Neural progenitor cell (in vitro differentiated cells): ENCODE results near the gene COA8. TPM values are rescaled to one million over a fixed set of nuclear protein-coding genes. Genes with fewer than 3 reads are reported as not detected.

Source experiments
- DNase-seq: peaks from one replicate; pipeline ENCODE4 v3.0.0-alpha.2; 2016; ENCODE audit warnings: low spot score
- H2AFZ ChIP-seq: fragments of 200-600 bp; sonication (generic); replicated peaks from 2 replicates; pipeline ENCODE4 v1.6.1; 2016; ENCODE audit warnings: antibody characterized with exemption
- H3F3A ChIP-seq: fragments of 200-600 bp; sonication (generic); 2 replicates; pipeline ENCODE4 v1.6.1; 2016; ENCODE audit warnings: antibody characterized with exemption, low read depth
- H3K27ac ChIP-seq: fragments of 200-600 bp; sonication (generic); 2 replicates; pipeline ENCODE4 v1.5.1; 2016; ENCODE audit warnings: mild to moderate bottlenecking
- H3K27me3 ChIP-seq: fragments of 200-600 bp; sonication (generic); 2 replicates; pipeline ENCODE4 v1.6.1; 2016; ENCODE audit warnings: mild to moderate bottlenecking, moderate library complexity
- H3K36me3 ChIP-seq: fragments of 200-600 bp; sonication (generic); 2 replicates; pipeline ENCODE4 v1.5.1; 2016
- H3K4me1 ChIP-seq: fragments of 200-600 bp; sonication (generic); 2 replicates; pipeline ENCODE4 v1.6.1; 2016; ENCODE audit warnings: mixed run types
- H3K4me2 ChIP-seq: fragments of 200-600 bp; sonication (generic); 2 replicates; pipeline ENCODE4 v1.6.1; 2016
- H3K4me3 ChIP-seq: fragments of 200-600 bp; sonication (generic); 2 replicates; pipeline ENCODE4 v1.5.1; 2016
- H3K79me2 ChIP-seq: fragments of 200-600 bp; sonication (generic); 2 replicates; pipeline ENCODE4 v1.6.1; 2016; ENCODE audit warnings: low read depth
- H3K9ac ChIP-seq: fragments of 200-600 bp; sonication (generic); 2 replicates; pipeline ENCODE4 v1.6.1; 2016
- H3K9me3 ChIP-seq: fragments of 200-600 bp; sonication (generic); 2 replicates; pipeline ENCODE4 v1.5.1; 2016; ENCODE audit warnings: low read depth
- H4K20me1 ChIP-seq: fragments of 200-600 bp; sonication (generic); 2 replicates; pipeline ENCODE4 v1.6.1; 2016; ENCODE audit warnings: low read depth
- H3K27ac Mint-ChIP-seq: 3 replicates; pipeline ENCODE4 v1.8.0; 2021; ENCODE audit warnings: mixed read lengths
- H3K27me3 Mint-ChIP-seq: 2 replicates; pipeline ENCODE4 v1.8.0; 2022; ENCODE audit warnings: low read depth, mild to moderate bottlenecking, inconsistent platforms, moderate library complexity, mixed read lengths; ENCODE audit not compliant: insufficient read depth
- H3K36me3 Mint-ChIP-seq: 3 replicates; pipeline ENCODE4 v1.8.0; 2021; ENCODE audit warnings: mixed read lengths
- H3K4me1 Mint-ChIP-seq: 3 replicates; pipeline ENCODE4 v1.8.0; 2021; ENCODE audit warnings: mixed read lengths
- H3K4me3 Mint-ChIP-seq: 3 replicates; pipeline ENCODE4 v1.8.0; 2021; ENCODE audit warnings: mild to moderate bottlenecking, moderate library complexity, mixed read lengths
- H3K9me3 Mint-ChIP-seq: 3 replicates; pipeline ENCODE4 v1.8.0; 2020; ENCODE audit warnings: mixed read lengths
- EZH2phosphoT487 ChIP-seq: fragments of 200-600 bp; sonication (generic); IDR thresholded peaks from 2 replicates; pipeline ENCODE4 v1.6.1; 2017; ENCODE audit warnings: antibody characterized with exemption
- small RNA-seq: library from RNA; depleted of rRNA; stranded (forward); fragments of <200 nt; gene quantifications from one replicate; pipeline ENCODE3, GENCODE V24; 2015
- total RNA-seq: library from RNA; depleted of rRNA; stranded (reverse); fragments of >200 nt; gene quantifications from 2 replicates; pipeline ENCODE4 v1.2.3, GENCODE V29; 2015; ENCODE audit warnings: low replicate concordance

Gene COA8
- total RNA-seq, 1 donor from 2014 or later = 72.3 TPM

DNA sequence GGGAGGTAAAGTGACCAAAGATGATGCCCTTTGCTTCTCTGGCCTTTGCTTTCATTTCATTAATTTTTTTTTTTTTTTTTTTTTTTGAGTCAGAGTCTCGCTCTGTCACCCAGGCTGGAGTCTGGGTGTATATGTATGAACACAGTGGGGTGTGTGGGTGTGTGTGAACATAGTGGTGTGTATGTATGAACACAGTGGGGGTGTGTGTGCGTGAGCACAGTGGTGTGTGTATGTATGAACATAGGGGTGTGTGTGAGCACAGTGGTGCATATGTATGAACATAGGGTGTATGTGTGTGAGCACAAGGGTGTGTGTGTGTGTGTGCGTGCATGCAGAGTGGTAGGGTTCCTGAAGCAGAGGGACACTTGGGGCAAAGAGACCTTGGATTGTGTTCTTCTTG lies 75.8 kb downstream of the COA8 start:
- no peak overlapping the region for H3K27ac ChIP-seq
- H3K9ac ChIP-seq = no peak overlapping the region
- Mint-ChIP-seq H3K36me3 (peaks cover 34% of the 10 kb centered on the region), H3K4me3 (no peak overlapping the region), H3K27ac (no peak overlapping the region), H3K27me3 (no peaks in the 10 kb centered on the region), H3K4me1 (peaks cover 7% of the 10 kb centered on the region), H3K9me3 (peaks cover 4% of the 10 kb centered on the region)
- H3K9me3 ChIP-seq = no peaks in the 10 kb centered on the region
- no peak overlapping the region for H3K4me3 ChIP-seq
- H3K79me2 ChIP-seq = peaks cover 100% of the 10 kb centered on the region
- H2AFZ ChIP-seq = no peak overlapping the region
- no peak for DNase-seq
- no peak overlapping the region for H3K4me2 ChIP-seq
- TF ChIP-seq EZH2phosphoT487 = no peak
- H3K4me1 ChIP-seq = no peaks in the 10 kb centered on the region
- no peaks in the 10 kb centered on the region for H3K27me3 ChIP-seq
- no peaks in the 10 kb centered on the region for H3K36me3 ChIP-seq
- H3F3A ChIP-seq = peaks cover 3% of the 10 kb centered on the region
- H4K20me1 ChIP-seq = peaks cover 79% of the 10 kb centered on the region

Small RNAs within 50 kb of the gene (small RNA-seq; reads per million reads assigned to genes)
- gene RNU4-68P (not detected), gene RNU7-160P (not detected)

Other genes starting within 250 kb of the COA8 start
- 216 and 257 TPM in 2 replicates for gene EIF5, start 228.7 kb upstream of the COA8 start, total RNA-seq
- gene MARK3, start 177.5 kb upstream of the COA8 start, total RNA-seq = 80.7 and 91.0 TPM in 2 replicates
- gene CKB, start 40.1 kb upstream of the COA8 start, total RNA-seq = 54.2 and 173 TPM in 2 replicates
- 1.2 and 5.6 TPM in 2 replicates for gene TRMT61A, start 33.8 kb upstream of the COA8 start, total RNA-seq
- 19.4 and 59.9 TPM in 2 replicates for gene BAG5, start 303 bp upstream of the COA8 start, total RNA-seq
- 163 and 232 TPM in 2 replicates for gene KLC1, start 66.3 kb downstream of the COA8 start, total RNA-seq
- 59.7 and 60.2 TPM in 2 replicates for gene XRCC3, start 152.5 kb downstream of the COA8 start, total RNA-seq
- 46.2 and 53.2 TPM in 2 replicates for gene ZFYVE21, start 152.8 kb downstream of the COA8 start, total RNA-seq